Midbrain (tissue), 1 donor: ENCODE results near the gene FERMT3.

Experiments
- DNase-seq: peaks from one replicate; lab custom pipeline; 2025; lab: John Stamatoyannopoulos, UW

FERMT3 gene

GRCh38 chr11:64186492-64187165 lies 19.9 kb upstream of the FERMT3 start:
- no peak for DNase-seq

DNA sequence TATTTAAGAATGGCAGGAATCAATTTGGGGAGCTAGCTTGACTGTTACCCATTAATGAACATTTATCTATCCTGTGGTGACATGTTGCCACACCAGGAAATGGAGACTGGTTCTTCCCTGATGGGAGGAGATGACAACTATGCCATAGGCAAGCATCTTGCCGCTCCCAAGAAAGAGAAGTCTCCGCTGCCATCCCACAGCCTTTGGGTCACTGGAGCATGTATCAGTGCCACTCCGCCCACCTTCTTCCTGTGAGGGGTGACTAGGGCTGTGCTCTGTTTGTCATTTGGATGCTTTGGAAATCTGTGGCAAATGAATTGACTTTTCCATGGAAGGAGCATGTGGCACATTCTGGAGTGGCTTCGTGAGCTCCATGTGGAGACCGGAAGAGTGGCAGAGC lies 14.1 kb upstream of the FERMT3 start:
- no peak for DNase-seq

GRCh38 chr11:64196626-64197025 lies 9.9 kb upstream of the FERMT3 start:
- no peak for DNase-seq

DNA sequence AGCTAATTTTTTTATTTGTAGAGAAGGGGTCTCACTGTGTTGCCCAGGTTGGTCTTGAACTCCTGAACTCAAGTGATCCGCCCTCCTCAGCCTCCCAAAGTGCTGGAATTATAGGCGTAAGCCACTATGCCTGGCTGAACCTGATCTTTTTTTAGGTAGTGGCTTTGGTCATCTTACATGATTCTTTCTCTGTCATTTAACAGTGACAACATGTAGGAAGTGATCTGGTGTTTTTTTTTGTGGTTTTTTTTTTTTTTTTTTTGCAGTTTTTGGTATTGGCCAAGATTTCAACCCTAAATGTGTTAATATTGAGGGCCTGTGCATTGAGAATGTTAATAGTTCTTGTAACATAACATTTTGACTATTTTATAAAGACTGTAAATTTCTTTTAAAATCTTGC lies 8.0 kb upstream of the FERMT3 start:
- DNase-seq, result no peak

GRCh38 chr11:64201543-64201942 lies 5.0 kb upstream of the FERMT3 start:
- DNase-seq, result no peak

- no peak for DNase-seq
Observed at GRCh38 chr11:64202992-64203391, 3.5 kb upstream of the FERMT3 start.

GRCh38 chr11:64203421-64204079 lies 3.0 kb upstream of the FERMT3 start:
- no peak for DNase-seq

DNA sequence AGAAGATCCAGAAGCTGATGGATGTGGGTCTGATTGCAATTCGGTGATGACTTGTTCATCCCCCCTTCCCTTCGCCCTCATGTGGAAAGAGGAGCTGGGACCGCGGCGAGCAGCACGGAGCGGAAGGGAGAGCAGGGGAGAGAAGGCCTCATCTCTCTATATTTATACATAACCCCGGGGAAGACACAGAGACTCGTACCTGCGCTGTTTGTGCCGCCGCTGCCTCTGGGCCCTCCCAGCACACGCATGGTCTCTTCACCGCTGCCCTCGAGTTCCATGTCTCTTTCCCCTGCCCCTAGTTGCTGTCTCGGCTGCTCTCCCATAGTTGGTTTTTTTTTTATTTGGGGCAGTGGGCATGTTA lies 2.5 kb upstream of the FERMT3 start:
- no peak for DNase-seq

DNA sequence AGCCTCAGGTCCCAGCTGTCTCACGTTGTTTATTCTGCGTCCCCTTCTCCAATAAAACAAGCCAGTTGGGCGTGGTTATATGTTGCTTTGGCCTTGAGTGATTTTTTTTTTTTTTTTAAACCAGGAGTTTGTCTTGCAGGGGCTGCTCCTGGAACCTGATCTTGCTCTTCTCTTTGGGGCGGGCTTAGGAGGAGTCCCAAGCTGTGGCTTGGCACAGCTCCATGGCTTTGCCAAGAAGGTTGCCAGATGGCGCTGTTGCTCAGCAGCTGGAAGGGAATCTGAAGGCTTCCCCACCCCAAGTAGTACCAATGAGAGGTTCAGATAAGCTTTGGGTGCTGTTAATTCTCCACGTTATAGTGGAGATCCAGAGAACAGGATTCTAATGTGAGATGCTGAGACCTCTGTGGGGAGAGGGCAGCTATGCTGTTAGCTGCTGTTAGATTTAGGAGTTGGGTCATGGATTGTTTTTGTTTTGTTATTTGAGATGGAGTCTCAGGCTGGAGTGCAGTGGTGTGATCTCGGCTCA lies 2.0 kb upstream of the FERMT3 start:
- peak; percentile 88 for DNase-seq

- no peak for DNase-seq
Observed at GRCh38 chr11:64207256-64208085, 950 bp downstream of the FERMT3 start.

GRCh38 chr11:64208086-64208795 lies 1.7 kb downstream of the FERMT3 start:
- DNase-seq, result no peak

DNA sequence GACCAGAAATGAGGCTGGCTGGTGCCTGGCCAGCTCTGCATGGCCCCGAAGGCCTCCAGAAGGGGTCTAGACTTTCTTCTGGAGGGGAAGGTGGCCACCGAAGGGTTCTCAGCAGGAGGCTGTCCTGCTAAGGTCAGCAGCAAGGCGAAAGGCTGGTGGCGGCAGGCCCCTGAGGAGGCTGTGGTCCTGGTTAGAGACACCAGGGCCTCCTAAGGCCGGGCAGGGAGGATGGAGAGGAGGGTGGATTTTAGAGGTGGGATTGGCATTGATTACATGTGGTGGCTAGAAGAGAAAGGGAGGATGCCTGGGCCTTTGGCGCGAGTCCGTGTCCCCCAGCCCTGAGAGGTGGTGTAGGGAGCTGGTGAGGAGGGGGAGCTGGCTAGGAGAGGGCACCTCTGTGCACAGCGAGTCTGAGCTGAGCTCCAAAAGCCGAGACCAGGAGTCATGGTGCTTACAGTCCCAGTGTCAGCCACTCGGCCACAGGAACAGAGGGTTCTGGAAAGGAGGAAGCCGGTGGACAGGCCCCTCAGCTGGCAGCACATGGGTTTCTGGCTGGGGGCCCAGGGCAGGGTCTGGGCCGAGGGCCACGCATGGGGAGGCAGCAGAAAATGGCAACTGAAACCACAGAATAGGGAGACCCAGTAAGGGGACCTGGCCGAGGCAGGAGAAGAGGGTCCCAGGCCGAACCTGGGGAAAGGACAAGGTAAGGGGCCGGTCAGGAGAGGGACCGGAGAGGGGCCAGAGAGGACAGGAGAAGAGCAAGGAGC lies 2.5 kb downstream of the FERMT3 start:
- DNase-seq, result peak; percentile 29

- no peak for DNase-seq
Observed at GRCh38 chr11:64209563-64209843, 3.0 kb downstream of the FERMT3 start.

DNA sequence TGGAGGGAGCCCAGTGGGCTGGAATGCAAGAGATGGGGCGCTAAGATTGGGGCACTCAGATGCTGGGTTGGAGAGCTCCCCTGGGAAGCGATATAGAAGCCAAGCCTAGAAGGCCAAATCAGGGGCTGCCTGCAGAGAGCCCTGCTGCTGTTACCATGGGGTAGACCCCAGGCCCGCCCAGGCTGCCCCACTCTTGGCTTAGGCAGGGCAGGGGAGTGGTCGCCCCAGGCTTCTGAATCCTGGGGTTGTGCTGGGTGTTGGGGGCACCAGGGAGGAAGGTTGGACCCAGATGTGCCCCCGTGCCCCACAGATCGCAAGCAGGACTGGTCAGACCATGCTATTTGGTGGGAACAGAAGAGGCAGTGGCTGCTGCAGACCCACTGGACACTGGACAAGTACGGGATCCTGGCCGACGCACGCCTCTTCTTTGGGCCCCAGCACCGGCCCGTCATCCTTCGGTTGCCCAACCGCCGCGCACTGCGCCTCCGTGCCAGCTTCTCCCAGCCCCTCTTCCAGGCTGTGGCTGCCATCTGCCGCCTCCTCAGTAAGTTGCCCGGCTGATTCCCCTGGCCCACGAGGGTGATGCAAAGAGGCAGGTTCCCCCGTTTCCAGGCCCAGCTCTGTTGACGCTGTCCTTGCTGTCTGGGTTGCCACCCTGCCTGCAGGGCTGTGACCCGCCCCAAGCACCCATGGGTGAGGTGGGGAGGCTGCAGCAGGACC lies 3.9 kb downstream of the FERMT3 start:
- no peak for DNase-seq

- DNase-seq, result no peak
Observed at GRCh38 chr11:64211181-64211872, 4.8 kb downstream of the FERMT3 start.

GRCh38 chr11:64216879-64217278 lies 10.4 kb downstream of the FERMT3 start:
- no peak for DNase-seq

GRCh38 chr11:64218628-64219353 lies 12.3 kb downstream of the FERMT3 start:
- DNase-seq, result no peak

- no peak for DNase-seq
Observed at GRCh38 chr11:64219354-64219684, 12.8 kb downstream of the FERMT3 start.

DNA sequence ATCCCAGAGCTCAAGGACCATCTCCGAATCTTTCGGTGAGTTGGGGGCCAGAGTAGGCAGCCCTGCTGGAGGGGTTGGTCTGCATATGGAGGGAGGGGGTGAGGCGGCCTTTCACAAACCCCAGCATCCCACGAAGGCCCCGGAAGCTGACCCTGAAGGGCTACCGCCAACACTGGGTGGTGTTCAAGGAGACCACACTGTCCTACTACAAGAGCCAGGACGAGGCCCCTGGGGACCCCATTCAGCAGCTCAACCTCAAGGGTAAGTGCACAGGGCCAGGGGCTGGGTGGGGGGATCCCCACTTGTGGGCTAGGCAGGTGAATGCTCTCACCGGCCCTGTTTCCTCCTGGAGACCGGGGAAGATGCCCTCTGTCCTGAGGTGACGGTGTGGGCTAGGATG lies 13.2 kb downstream of the FERMT3 start:
- DNase-seq, result no peak

- DNase-seq, result no peak
Observed at GRCh38 chr11:64220271-64220670, 13.8 kb downstream of the FERMT3 start.
